ENCODE data around the gene GNB5. TPM values are rescaled to one million over a fixed set of nuclear protein-coding genes. Genes with fewer than 3 reads are reported as not detected.

GNB5 gene
- total and polyA plus RNA-seq, 10 donors, result 18.6 to 43.2 (median 30.3) TPM

- peak overlapping the region in 1 of 8 donors; percentile 16 for H3K27ac ChIP-seq
- peaks cover 3 to 59% (median 24%) of the 10 kb centered on the region in 6 donors for H3K36me3 ChIP-seq
- H3K9me3 ChIP-seq, result no peaks in the 10 kb centered on the region
- no peak for DNase-seq
- TF ChIP-seq CTCF (IDR thresholded peaks at IDR 0.05 in 8 of 11, conservative IDR thresholded peaks at IDR 0.05 in 3 of 11), result no peak
- no peak for TF ChIP-seq POLR2A (IDR thresholded peaks at IDR 0.05)
- TF ChIP-seq POLR2AphosphoS5 (IDR thresholded peaks at IDR 0.05), result no peak
- no peaks in the 10 kb centered on the region for H3K27me3 ChIP-seq (replicated peaks in 1 of 7)
- 54 to 82% (median 74%) methylated on average over 7 to 8 of the region's 8 CpGs for WGBS, 5 donors
- intact Hi-C loops (cut with DNase I; ENCODE audit: low total_unique reads), result no loop called here
- peaks cover 0 to 7% (median 0%) of the 10 kb centered on the region in 6 donors for H3K4me1 ChIP-seq
- H3K4me3 ChIP-seq, result no peak overlapping the region
Observed at GRCh38 chr15:52154896-52155865, 36.0 kb downstream of the GNB5 start.

GRCh38 chr15:52153900-52154895 is 37.0 kb downstream of the GNB5 start:
- intact Hi-C loops (cut with DNase I; ENCODE audit: low total_unique reads), result no loop called here
- H3K9me3 ChIP-seq, result no peaks in the 10 kb centered on the region
- 94 to 97% (median 97%) methylated on average over 12 of the region's 12 CpGs for WGBS, 5 donors

GRCh38 chr15:52151353-52151752 is 39.8 kb downstream of the GNB5 start:
- no peak overlapping the region for H3K27ac ChIP-seq
- no peaks in the 10 kb centered on the region for H3K9me3 ChIP-seq
- intact Hi-C loops (cut with DNase I; ENCODE audit: low total_unique reads), result no loop called here
- no peak for DNase-seq
- no peak overlapping the region for H3K4me3 ChIP-seq
- TF ChIP-seq CTCF (IDR thresholded peaks at IDR 0.05 in 8 of 11, conservative IDR thresholded peaks at IDR 0.05 in 3 of 11) (no peak), POLR2AphosphoS5 (IDR thresholded peaks at IDR 0.05) (no peak), POLR2A (IDR thresholded peaks at IDR 0.05) (no peak)
- peaks cover 0 to 80% (median 47%) of the 10 kb centered on the region in 6 donors for H3K36me3 ChIP-seq
- no peaks in the 10 kb centered on the region for H3K27me3 ChIP-seq (replicated peaks in 1 of 7)
- WGBS, 5 donors, result 70 to 87% (median 87%) methylated on average over 4 of the region's 4 CpGs
- H3K4me1 ChIP-seq, result peaks cover 0 to 3% (median 0%) of the 10 kb centered on the region in 6 donors

More at GRCh38 chr15:52153900-52154895, 37.0 kb downstream of the GNB5 start:
- H3K27ac ChIP-seq, result no peak overlapping the region
- H3K4me1 ChIP-seq, result peaks cover 0 to 7% (median 0%) of the 10 kb centered on the region in 6 donors
- no peaks in the 10 kb centered on the region for H3K27me3 ChIP-seq (replicated peaks in 1 of 7)
- no peak for TF ChIP-seq CTCF (IDR thresholded peaks at IDR 0.05 in 8 of 11, conservative IDR thresholded peaks at IDR 0.05 in 3 of 11)
- no peak for TF ChIP-seq POLR2AphosphoS5 (IDR thresholded peaks at IDR 0.05)
- TF ChIP-seq POLR2A (IDR thresholded peaks at IDR 0.05), result no peak
- no peak overlapping the region for H3K4me3 ChIP-seq
- no peak for DNase-seq
- peaks cover 2 to 59% (median 32%) of the 10 kb centered on the region in 6 donors for H3K36me3 ChIP-seq
